ENCODE data around the gene ABCE1.

- TF ChIP-seq CTCF (conservative IDR thresholded peaks at IDR 0.05 in 1 of 2, IDR thresholded peaks at IDR 0.05 in 1 of 2; ENCODE audit: extremely low read depth in 1 of 2, insufficient read depth in 1 of 2, low read depth in 1 of 2, low read length in 2 of 2) = no peak
- no peak for TF ChIP-seq EZH2 (IDR thresholded peaks at IDR 0.05; ENCODE audit: borderline replicate concordance, low read length)
These were observed 7.7 kb upstream of the ABCE1 start for GRCh38 chr4:145090380-145090779.

Measured in mammary epithelial cell (primary cell).